GM21529 (cell line): ENCODE measurements around the gene NUMB.

Experiments
- ATAC-seq: cut with Tn5 transposase; IDR thresholded peaks from one replicate; pipeline ENCODE4 v1.9.1; 2021; ENCODE audit not compliant: unreplicated experiment

NUMB gene

DNA sequence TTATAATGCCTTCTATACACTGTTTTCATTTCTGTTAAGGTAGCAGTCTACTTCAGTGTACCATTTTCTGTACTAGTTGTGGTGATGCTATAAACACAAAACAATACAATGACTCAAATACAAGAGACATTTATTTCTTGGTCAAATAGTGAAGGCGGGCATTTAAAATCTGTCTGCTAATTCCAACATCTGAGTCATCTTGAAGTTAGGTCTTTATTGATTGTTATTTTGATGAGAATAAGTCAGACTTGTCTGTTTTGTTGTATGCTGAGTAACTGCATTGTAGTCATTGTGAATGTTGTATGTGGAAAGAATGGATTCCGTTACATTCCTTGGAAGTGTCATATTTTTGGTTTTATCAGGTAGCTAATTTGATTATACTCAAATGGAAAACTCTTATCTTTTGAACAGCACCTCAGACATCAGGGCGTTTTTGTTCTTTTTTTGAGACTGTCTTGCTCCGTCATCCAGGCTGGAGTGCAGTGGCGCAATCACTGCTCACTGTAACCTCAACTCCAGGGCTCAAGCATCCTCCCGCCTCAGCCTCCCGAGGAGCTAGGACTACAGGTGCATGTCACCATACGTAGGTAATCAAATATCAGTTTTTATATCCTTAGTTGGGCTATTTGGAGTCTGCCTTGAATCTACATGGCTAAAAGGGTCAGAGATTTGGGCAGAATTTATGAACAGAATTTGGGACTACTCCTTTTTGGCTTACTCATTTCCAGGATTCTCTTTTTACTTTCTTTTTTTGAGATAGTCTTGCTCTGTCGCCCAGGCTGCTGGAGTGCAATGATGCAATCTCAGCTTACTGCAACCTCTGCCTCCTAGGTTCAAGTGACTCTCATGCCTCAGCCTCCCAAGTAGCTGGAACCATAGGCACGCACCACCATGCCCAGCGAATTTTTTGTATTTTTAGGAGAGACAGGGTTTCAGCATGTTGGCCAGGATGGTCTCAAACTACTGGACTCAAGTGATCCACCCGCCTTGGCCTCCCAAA, 164.3 kb downstream of the NUMB start:
- ATAC-seq, result no peak

DNA sequence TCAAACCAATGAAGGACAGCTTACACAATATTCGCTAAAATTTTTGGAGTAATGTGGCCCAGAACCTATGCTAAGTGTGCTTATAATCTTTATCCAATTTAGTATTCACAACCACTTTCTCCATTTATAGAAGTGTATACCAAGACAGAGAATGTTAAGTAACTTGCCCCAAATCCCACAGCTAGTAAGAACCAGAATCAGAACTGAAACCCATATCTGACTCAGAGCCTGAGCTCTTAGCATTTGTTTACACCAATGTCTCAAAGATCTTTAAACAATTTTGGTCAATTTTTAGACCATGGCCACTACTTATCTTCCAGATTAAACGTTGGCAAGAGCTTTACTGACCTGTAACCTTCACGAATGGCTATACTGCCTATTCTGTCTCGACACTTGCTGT, 168.1 kb downstream of the NUMB start:
- peak; percentile 88 for ATAC-seq

DNA sequence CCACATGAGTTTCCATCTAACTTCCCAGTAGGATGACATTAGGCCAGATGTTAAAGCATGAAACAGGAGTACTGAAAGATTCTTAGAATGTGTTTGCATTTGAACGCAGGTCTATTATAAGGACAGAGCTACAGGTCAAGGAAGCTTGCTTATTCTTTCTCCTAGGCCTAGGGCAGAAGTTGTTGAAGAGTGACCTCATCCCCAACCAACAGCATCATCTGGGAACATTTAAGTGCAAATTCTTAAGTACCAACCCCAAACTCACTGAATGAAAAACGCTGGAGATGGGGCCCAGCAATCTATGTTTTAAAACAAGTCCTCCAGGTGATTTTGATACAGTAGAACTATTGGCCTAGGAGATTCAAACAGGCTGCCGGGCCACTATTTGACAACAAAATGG, 168.6 kb downstream of the NUMB start:
- no peak for ATAC-seq

DNA sequence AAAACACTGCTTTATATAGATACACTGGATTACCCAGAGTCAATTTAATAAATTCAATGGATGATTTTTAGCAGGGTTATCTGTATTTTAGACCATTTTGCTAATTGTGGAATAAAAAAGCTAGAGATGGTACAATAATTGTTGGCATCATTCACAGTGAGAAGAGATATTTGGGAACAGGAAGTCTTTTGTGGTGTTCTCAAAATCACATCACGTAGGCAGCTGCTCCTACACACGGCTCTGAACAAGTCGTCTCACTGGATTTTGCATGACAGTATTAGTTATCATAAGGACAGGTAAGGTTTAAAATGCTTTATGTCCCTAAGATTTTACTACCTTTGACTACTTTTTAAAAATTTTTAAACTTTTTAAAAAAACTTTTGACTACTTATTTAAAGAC, 169.0 kb downstream of the NUMB start:
- no peak for ATAC-seq

DNA sequence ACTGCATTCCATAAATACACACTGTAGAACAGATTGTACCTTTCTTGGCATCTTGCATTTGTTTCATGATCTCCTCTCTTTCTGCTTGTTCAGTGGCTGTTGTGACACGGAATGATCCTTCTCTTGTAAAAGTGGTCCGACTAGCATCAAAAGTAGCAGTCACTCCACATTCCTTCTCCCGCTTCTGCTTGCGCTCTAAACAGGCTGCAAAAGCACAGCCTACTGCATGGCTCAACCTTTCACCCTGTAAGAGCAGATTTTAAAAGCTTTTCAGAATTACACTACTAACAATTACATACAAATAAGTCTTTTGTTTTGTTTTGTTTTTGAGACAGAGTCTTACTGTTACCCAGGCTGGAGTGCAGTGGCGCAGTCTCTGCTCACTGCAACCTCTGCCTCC, 171.3 kb downstream of the NUMB start:
- no peak for ATAC-seq

DNA sequence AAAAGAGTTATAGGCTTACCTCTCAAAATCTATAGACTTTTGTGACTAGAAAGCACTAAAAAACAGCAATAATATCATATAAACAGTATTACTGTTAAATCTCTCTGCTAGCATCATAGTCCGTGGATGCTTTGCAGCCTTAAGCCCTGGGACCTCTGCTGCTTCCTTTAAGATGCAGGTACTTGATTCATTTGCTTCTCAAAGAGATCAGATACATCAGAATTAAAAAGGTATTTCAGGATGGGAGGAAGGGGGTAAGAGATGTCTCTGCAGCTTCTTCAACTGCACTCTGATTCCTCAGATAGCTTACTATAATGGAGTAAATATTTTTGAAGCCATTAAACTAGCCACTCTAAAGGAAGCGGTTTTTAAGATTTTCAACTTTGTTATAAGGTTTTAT, 171.7 kb downstream of the NUMB start:
- ATAC-seq, result no peak

DNA sequence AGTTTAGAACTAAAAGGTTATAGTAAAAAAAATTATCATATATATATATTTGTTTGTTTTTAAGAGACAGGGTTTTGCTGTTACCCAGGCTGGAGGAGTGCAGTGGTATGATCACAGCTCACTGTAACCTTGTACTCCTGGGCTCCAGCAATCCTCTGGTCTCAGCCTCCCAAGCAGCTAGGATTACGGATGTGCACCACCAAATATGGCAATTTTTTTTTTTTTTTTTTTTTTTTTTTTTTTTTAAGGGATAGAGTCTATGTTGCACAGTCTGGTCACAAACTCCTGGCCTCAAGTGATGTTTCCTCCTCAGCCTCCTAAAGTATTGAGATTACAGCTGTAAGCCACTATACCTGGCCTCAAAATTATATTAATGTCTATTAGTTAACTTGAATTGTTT, 172.4 kb downstream of the NUMB start:
- no peak for ATAC-seq

DNA sequence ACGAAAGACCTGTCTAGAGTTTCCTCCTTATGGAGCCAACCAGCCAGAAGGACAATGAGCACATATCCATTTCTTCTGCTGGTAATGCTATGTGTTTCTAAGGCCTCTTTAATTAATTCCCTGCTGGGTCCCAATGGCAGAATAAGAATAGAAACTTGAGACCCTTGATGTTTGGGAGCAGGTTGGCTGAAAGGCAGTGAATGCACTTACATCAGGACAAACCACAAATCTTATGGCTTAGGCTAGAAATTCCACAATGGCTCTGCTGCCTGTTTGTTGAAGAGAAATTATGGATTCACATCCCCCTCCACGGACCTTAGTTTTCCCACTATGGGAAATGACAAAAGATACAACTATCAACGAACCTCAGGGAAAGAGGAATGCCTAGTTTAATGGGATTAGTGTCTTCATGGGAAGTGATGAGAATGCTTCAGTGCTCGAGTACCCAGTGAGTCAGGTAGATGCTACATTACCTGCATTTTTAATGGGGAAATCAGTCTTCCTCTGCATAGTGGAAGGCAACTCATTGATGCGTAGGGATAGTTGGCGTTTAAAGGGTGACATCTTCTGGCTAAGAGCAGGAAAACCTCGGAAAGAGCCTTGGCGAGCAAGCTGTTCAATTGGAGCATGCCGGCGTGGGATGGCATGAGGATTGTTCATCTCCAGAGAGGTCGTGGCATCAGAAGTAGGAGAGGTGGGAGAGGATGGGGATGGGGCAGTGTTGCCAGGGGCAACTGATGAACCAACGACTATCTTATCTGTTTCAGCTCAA, 174.6 kb downstream of the NUMB start:
- no peak for ATAC-seq

DNA sequence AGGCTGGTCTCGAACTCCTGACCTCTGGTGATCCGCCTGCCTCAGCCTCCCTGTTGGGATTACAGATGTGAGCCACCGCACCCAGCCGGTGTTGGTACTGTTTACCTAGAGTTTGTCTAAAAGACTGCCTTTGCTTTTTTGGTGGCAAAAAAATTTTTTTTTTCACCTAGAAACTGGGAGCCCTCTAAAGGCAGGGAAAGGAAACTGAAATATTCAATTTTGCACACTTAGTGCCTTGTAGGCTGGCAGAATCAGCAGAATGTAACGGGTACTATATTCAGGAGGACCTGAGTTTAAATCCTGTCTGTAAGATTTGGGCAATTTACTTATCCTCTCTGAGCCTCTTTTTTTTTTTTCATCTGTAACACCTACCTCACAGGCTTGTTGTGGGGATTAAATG, 177.4 kb downstream of the NUMB start:
- ATAC-seq, result no peak

DNA sequence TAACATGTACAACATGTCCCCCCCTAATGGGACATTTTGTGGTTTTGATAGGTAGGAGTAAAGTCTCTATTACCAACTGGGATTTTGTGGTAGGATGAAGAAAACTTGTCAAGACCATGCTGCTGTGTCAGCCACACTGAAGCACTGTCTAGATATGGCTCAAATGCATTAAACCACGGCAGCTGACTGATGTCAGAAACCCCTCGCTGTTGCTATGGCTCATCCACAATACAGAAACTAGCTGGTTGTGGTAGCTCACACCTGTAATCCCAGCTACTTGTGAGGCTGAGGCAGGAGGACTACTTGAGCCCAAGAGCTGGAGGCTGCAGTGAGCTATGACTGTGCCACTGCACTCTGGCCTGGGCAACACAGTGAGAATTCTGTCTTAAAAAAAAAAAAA, 181.0 kb downstream of the NUMB start:
- no peak for ATAC-seq

DNA sequence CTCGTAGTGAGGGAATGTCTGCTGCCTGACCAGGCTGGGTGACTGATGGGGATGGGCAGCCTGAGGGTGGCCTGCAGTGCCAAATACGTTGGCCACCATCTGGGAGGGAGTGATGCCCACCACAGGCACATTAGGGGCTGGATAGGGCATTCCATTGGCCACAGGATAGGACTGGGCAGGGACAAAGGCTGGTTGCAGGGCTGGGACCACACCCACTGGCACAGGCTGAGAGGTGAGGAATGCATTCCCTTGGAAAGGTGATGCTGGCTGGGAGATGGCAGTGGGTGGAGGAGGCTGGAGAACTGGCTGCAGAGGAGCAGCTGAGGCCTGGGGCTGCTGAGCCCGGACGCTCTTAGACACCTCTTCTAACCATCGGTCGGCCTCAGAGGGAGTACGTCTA, 181.5 kb downstream of the NUMB start:
- ATAC-seq, result no peak

DNA sequence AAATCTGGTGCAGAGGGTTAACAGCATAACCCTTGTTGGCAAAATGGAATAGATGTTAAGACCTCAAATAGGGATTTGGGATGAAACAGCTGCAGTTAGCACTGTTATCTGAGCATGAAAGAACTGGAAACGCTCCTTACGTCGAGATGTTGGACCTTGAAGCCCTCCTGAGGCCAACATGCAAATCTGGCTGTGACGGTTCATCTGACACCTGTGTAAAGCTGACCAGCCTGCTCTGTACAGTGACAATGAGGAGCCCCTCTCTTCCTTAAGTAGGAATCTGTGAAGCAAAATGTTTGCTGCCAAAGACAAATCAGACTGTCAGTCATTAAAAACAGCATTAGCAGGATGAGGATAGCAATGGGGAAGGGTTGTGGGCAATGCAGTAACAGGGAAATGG, 184.5 kb downstream of the NUMB start:
- ATAC-seq, result no peak

DNA sequence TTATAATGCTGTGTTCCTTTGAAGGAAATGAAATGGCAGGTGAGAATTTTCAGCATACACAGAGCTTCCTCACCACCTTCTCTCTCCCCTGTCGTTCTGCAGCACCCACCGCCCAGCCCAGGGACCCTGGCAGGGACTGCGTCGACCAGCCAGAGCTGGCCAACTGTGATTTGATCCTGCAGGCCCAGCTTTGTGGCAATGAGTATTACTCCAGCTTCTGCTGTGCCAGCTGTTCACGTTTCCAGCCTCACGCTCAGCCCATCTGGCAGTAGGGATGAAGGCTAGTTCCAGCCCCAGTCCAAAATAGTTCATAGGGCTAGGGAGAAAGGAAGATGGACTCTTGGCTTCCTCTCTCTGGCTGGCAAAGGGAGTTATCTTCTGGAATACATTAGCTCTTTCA, 186.0 kb downstream of the NUMB start:
- no peak for ATAC-seq

DNA sequence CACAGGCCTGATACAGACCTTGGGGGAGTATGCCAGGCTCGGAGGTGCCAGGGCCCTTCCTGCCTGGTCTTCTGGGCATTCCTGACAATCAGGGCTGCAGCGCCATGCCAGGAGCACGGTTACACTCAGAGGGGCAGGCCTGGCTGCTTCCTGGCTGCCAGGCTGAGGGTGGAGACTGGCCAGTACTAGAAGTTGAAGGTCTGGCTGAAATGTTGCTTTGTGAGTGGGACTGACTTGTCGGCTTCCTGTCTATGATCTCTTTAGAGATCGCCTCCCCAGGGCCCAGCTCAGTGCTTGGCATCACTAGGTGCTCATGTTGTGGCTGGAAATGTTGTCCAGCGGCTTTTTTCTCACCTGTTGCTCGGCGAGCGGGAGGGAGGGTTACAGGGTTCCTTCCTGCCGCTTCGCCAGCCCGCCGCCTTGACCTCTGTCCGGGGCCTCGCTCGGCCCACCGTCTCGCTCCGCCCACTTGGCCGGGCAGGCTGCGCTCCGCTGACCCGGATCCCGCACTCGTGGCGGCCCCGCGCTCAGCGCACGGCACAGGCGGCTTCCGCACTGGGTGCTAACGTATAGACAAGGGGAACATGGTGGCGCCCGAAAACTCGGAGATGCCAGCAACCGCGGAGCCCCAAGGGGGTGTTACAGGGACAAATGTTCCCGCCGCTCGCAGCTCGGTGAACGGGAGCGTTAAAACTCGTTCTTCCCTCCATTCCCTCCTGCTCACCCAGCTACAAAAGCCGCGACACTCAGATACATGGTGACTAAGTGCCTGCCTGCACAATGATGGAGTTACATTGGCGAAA, 188.4 kb downstream of the NUMB start:
- ATAC-seq, result peak; percentile 70

DNA sequence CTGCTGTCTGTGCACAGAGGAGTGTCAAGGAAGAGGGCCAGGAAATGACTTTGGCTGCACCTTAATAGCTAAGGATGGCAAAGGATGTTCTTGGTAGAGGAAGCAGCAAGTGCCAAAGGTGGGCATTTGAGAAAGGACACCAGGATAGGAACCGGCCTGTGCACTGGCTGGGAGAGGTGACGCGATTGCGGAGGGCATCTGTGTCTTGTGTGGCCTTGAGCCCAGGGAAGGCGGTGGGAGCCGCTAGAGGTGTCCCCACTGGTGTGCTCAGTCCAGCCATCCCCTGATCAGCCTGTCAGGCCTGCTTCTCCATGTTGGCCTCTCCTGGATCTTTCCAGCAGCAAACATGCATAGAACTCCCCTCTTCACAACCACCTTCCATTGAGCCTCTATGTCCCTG, 190.9 kb downstream of the NUMB start:
- no peak for ATAC-seq

DNA sequence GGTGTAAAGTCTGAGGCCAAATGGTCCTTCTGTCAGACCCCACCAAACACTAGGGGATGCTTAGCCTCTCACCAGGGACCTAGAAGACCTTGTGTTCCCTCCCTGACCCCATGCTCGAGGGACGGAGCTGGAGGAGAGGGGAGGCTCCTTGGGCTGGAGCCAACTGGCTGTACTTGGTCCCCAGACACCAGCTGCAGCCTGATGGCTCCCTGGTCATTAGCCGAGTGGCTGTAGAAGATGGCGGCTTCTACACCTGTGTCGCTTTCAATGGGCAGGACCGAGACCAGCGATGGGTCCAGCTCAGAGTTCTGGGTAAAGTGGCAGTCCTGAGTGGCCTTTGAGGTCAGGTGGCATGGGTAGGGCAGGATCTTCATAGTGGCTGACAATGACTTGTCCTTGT, 192.0 kb downstream of the NUMB start:
- no peak for ATAC-seq

DNA sequence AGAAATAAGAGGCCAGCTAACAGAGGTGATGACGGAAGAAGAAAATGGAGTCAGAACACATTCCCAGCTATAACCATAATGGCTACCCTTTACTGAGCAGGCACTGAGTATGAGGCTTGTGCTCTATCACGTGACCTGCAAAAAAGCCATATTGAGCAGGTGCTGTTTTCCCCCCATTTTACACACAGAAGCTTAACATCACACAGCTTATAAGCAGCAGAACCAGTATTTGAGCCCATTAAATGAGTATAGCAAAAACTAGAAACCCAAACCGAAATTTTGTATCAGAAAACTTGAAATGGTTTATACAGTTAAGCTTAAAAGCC, 192.7 kb downstream of the NUMB start:
- no peak for ATAC-seq

DNA sequence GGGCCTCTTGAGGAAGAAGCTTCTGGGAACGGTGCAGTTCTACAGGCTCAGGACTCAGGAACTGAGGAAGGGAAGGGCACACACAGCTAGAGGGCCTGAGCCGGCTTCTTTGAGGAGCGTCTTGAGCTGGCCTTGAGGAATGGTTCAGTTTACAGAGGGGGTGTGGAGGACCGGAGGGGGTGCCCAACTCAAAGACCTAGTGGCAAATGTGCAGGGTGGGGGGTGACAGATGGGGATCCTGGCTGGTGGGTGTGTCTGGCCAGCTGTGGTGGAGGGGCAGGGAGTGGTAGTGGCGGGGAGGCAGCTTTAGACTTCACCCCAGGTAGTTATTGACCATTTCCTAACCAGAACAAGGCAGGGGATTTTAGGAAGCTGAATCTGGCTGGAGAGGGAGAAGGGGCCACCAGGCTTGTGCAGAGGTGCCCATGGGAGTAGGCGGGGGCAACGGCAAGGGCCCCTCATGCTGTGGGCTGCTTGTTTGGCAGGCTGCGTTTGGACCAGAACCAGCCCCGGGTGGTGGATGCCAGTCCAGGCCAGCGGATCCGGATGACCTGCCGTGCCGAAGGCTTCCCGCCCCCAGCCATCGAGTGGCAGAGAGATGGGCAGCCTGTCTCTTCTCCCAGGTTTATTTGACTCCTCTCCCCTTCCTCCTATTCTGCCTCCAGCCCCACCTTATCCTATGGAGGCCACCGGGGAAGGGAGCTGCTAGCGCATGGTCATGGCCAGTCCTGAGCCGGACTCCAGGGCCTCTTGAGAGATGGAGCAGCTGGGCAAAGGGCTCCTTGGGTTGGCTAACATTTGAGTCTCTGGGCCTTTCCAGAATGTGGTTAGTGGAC, 193.2 kb downstream of the NUMB start:
- no peak for ATAC-seq

DNA sequence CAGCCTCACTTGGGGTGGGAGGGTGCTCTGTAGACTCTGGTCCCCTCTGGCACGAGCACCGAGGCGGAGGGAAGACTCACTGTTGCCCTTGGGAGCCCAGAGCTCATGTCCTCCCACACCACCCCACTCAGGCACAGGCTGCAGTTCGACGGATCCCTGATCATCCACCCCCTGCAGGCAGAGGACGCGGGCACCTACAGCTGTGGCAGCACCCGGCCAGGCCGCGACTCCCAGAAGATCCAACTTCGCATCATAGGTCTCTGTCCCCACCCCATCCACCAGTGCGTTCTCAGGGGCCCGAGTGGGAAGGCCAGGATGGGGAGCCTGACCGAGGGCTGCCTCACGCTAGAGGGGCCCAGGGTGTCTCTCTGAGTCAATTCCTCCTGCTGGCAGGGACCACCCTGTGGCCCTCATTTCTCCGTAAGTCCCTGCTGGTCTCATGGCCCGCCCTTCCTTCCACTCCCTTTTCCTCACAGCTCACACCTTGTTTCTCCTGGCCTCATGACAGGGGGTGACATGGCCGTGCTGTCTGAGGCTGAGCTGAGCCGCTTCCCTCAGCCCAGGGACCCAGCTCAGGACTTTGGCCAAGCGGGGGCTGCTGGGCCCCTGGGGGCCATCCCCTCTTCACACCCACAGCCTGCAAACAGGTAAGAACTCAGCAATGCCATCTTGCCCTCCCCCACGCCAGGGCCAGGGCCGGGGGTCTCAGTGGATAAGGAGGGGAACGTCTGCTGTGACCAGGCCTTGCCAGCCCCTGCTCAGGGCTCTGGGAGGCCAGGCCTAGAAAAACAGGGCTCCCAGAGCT, 194.1 kb downstream of the NUMB start:
- ATAC-seq, result no peak

DNA sequence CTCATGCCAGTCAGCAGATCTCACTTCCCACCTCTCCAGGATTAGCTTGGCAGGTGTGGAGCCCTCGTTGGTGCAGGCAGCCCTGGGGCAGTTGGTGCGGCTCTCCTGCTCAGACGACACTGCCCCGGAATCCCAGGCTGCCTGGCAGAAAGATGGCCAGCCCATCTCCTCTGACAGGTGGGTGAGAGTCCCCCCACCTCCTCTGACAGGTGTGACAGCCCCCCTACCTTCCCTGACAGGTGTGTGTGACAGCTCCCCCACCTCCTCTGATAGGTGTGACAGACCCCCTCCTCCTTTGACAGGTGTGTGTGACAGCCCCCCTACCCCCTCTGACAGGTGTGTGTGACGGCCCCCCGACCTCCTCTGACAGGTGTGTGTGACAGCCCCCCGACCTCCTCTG, 194.7 kb downstream of the NUMB start:
- ATAC-seq, result no peak
